Astrocyte of the cerebellum (primary cell): Measurements from ENCODE around the gene DSP.

Experiments
- DNase-seq: peaks from one replicate; pipeline ENCODE4 v3.0.0-alpha.2; 2011; ENCODE audit warnings: low read depth
- H3K4me3 ChIP-seq: 2 replicates; pipeline ENCODE4 v1.5.1; 2011; ENCODE audit warnings: mild to moderate bottlenecking, low read depth, low read length, moderate library complexity
- CTCF ChIP-seq: IDR thresholded peaks from 2 replicates; pipeline ENCODE4 v1.5.1; 2012; ENCODE audit warnings: low read length, low read depth, moderate library complexity, mild to moderate bottlenecking; ENCODE audit errors: missing control alignments
- in situ Hi-C: cut with HindIII; loops from 2 replicates; pipeline ENCODE4 v1.10.0; 2017; ENCODE audit warnings: low sequenced_read_pairs

Gene DSP

GRCh38 chr6:7515363-7515762 lies 26.1 kb upstream of the DSP start:
- DNase-seq, result no peak
- in situ Hi-C loops, result no loop called here
- no peak overlapping the region for H3K4me3 ChIP-seq
- TF ChIP-seq CTCF, result no peak

GRCh38 chr6:7518877-7519276 lies 22.6 kb upstream of the DSP start:
- no peak for TF ChIP-seq CTCF
- no peak for DNase-seq
- in situ Hi-C loops, result no loop called here
- no peak overlapping the region for H3K4me3 ChIP-seq

- in situ Hi-C loops, result no loop called here
- H3K4me3 ChIP-seq, result no peak overlapping the region
- no peak for DNase-seq
- TF ChIP-seq CTCF, result no peak
Observed at GRCh38 chr6:7522873-7523272, 18.6 kb upstream of the DSP start.

GRCh38 chr6:7523922-7524321 lies 17.5 kb upstream of the DSP start:
- no peak for TF ChIP-seq CTCF
- H3K4me3 ChIP-seq, result no peak overlapping the region
- no peak for DNase-seq
- in situ Hi-C loops, result no loop called here

- no peak for TF ChIP-seq CTCF
- in situ Hi-C loops, result no loop called here
- no peak overlapping the region for H3K4me3 ChIP-seq
- no peak for DNase-seq
Observed at GRCh38 chr6:7526755-7527154, 14.7 kb upstream of the DSP start.

- DNase-seq, result no peak
- no peak overlapping the region for H3K4me3 ChIP-seq
- TF ChIP-seq CTCF, result no peak
- in situ Hi-C loops, result no loop called here
Observed at GRCh38 chr6:7528565-7528964, 12.9 kb upstream of the DSP start.

- TF ChIP-seq CTCF, result no peak
- in situ Hi-C loops, result no loop called here
- DNase-seq, result no peak
- H3K4me3 ChIP-seq, result no peak overlapping the region
Observed at GRCh38 chr6:7529141-7529540, 12.3 kb upstream of the DSP start.
